ENCODE data around the gene MEG3.

MEG3 gene

GRCh38 chr14:100804138-100804537 is 21.8 kb upstream of the MEG3 start:
- no peak for DNase-seq (ENCODE audit: extremely low read depth, low read depth)
- H3K4me3 ChIP-seq (replicated peaks; ENCODE audit: low read depth, low read length) = no peak overlapping the region
- TF ChIP-seq CTCF (IDR thresholded peaks at IDR 0.05; ENCODE audit: low read depth, low read length, missing control alignments) = no peak

GRCh38 chr14:100804558-100805309 is 21.2 kb upstream of the MEG3 start:
- DNase-seq (ENCODE audit: extremely low read depth, low read depth) = no peak
- TF ChIP-seq CTCF (IDR thresholded peaks at IDR 0.05; ENCODE audit: low read depth, low read length, missing control alignments) = no peak
- no peak overlapping the region for H3K4me3 ChIP-seq (replicated peaks; ENCODE audit: low read depth, low read length)

GRCh38 chr14:100806386-100806785 is 19.5 kb upstream of the MEG3 start:
- DNase-seq (ENCODE audit: extremely low read depth, low read depth) = no peak
- no peak for TF ChIP-seq CTCF (IDR thresholded peaks at IDR 0.05; ENCODE audit: low read depth, low read length, missing control alignments)
- no peak overlapping the region for H3K4me3 ChIP-seq (replicated peaks; ENCODE audit: low read depth, low read length)

- DNase-seq (ENCODE audit: extremely low read depth, low read depth) = no peak
- no peak overlapping the region for H3K4me3 ChIP-seq (replicated peaks; ENCODE audit: low read depth, low read length)
- TF ChIP-seq CTCF (IDR thresholded peaks at IDR 0.05; ENCODE audit: low read depth, low read length, missing control alignments) = no peak
Observed at GRCh38 chr14:100807496-100807895, 18.4 kb upstream of the MEG3 start.

- H3K4me3 ChIP-seq (replicated peaks; ENCODE audit: low read depth, low read length) = no peak overlapping the region
- DNase-seq (ENCODE audit: extremely low read depth, low read depth) = no peak
- no peak for TF ChIP-seq CTCF (IDR thresholded peaks at IDR 0.05; ENCODE audit: low read depth, low read length, missing control alignments)
Observed at GRCh38 chr14:100807979-100808734, 17.8 kb upstream of the MEG3 start.

- no peak for DNase-seq (ENCODE audit: extremely low read depth, low read depth)
- no peak overlapping the region for H3K4me3 ChIP-seq (replicated peaks; ENCODE audit: low read depth, low read length)
- TF ChIP-seq CTCF (IDR thresholded peaks at IDR 0.05; ENCODE audit: low read depth, low read length, missing control alignments) = no peak
Observed at GRCh38 chr14:100810435-100810834, 15.5 kb upstream of the MEG3 start.

All from HFF-Myc (cell line).